Activated CD8-positive, alpha-beta T cell treated with anti-CD3 and anti-CD28 coated beads for 36 hours (primary cell): Measurements from ENCODE around the gene SLC38A9. TPM values are rescaled to one million over a fixed set of nuclear protein-coding genes. Genes with fewer than 3 reads are reported as not detected.

Source experiments
- ATAC-seq: fragments of 200-7000 bp; cut with Tn5 transposase; one replicate; pipeline ENCODE4 v1.10.0; 2021; ENCODE audit warnings: mild to moderate bottlenecking, moderate library complexity
- CTCF ChIA-PET: fragments of 350-600 bp; sonication (Branson Sonifier 250); formaldehyde crosslinking; loops from one replicate; lab custom pipeline; 2021; ENCODE audit warnings: antibody characterized with exemption; lab: Charles Lee
- POLR2A ChIA-PET: fragments of 350-600 bp; sonication (Branson Sonifier 250); formaldehyde crosslinking; loops from one replicate; lab custom pipeline; 2021; ENCODE audit warnings: antibody characterized with exemption; lab: Charles Lee
- DNase-seq: peaks from one replicate; pipeline ENCODE4 v3.0.0-alpha.2; 2020
- H3K27ac Mint-ChIP-seq: one replicate; pipeline ENCODE4 v1.8.0; 2021; ENCODE audit warnings: mild to moderate bottlenecking, mixed read lengths
- H3K27me3 Mint-ChIP-seq: one replicate; pipeline ENCODE4 v1.8.0; 2021; ENCODE audit warnings: mixed read lengths
- H3K36me3 Mint-ChIP-seq: one replicate; pipeline ENCODE4 v1.8.0; 2021; ENCODE audit warnings: low read depth, mixed read lengths
- H3K4me1 Mint-ChIP-seq: one replicate; pipeline ENCODE4 v1.8.0; 2021; ENCODE audit warnings: low read depth, mixed read lengths
- H3K4me3 Mint-ChIP-seq: one replicate; pipeline ENCODE4 v1.8.0; 2021; ENCODE audit warnings: mild to moderate bottlenecking, moderate library complexity, mixed read lengths
- H3K9me3 Mint-ChIP-seq: one replicate; pipeline ENCODE4 v1.8.0; 2021; ENCODE audit warnings: mixed read lengths
- CTCF ChIP-seq: fragments of 200-600 bp; IDR thresholded peaks from one replicate; pipeline ENCODE4 v1.8.0; 2022; ENCODE audit warnings: antibody characterized with exemption, mild to moderate bottlenecking
- intact Hi-C: fragments of 100-400 bp; cut with micrococcal nuclease; formaldehyde crosslinking; loops from one replicate; pipeline ENCODE4 v1.10.0; 2022
- total RNA-seq, 2 experiments: library from RNA; stranded (reverse); gene quantifications; one replicate each; pipeline ENCODE4 v1.2.3, GENCODE V29; 2021

The SLC38A9 gene
- total RNA-seq, 2 experiments from 2014 or later = 11.4 to 12.0 TPM

GRCh38 chr5:55708732-55709131 is 3.4 kb downstream of the SLC38A9 start:
- intact Hi-C loops = no loop called here
- Mint-ChIP-seq H3K36me3 (no peaks in the 10 kb centered on the region), H3K27me3 (no peaks in the 10 kb centered on the region), H3K27ac (no peak overlapping the region), H3K9me3 (no peaks in the 10 kb centered on the region), H3K4me3 (no peak overlapping the region), H3K4me1 (peaks cover 18% of the 10 kb centered on the region)
- ATAC-seq (no peak), DNase-seq (no peak)
- TF ChIP-seq CTCF = no peak
- POLR2A ChIA-PET = no interaction called here
- CTCF ChIA-PET = interaction anchor here (1.0 to 1.4 kb wide), 3 partner anchors 12 to 365 kb away, joined by 3 to 4 read pairs (median 3); no protein-coding TSS in a partner anchor

GRCh38 chr5:55706230-55706629 is 5.9 kb downstream of the SLC38A9 start:
- POLR2A ChIA-PET = no interaction called here
- TF ChIP-seq CTCF = no peak
- CTCF ChIA-PET = interaction anchor here (1.1 kb wide), 1 partner anchor 14 kb away, joined by 4 read pairs; no protein-coding TSS in a partner anchor
- Mint-ChIP-seq H3K4me3 (no peak overlapping the region), H3K9me3 (no peaks in the 10 kb centered on the region), H3K4me1 (peaks cover 15% of the 10 kb centered on the region), H3K36me3 (peaks cover 6% of the 10 kb centered on the region), H3K27me3 (no peaks in the 10 kb centered on the region), H3K27ac (no peak overlapping the region)
- DNase-seq = no peak
- no peak for ATAC-seq
- intact Hi-C loops = no loop called here

GRCh38 chr5:55702598-55703345 is 9.4 kb downstream of the SLC38A9 start:
- POLR2A ChIA-PET = no interaction called here

GRCh38 chr5:55701462-55702103 is 10.5 kb downstream of the SLC38A9 start:
- ATAC-seq (no peak), DNase-seq (no peak)
- POLR2A ChIA-PET = interaction anchor here (1.0 kb wide), 1 partner anchor 10 kb away, joined by 3 read pairs; no protein-coding TSS in a partner anchor
- Mint-ChIP-seq H3K36me3 (peaks cover 13% of the 10 kb centered on the region), H3K4me1 (peaks cover 7% of the 10 kb centered on the region), H3K9me3 (no peaks in the 10 kb centered on the region), H3K4me3 (no peak overlapping the region), H3K27me3 (no peaks in the 10 kb centered on the region), H3K27ac (no peak overlapping the region)
- TF ChIP-seq CTCF = no peak
- CTCF ChIA-PET = interaction anchor here (0.8 to 1.6 kb wide), 2 partner anchors 9 to 12 kb away, joined by 3 to 6 read pairs; no protein-coding TSS in a partner anchor
- intact Hi-C loops = no loop called here

More at GRCh38 chr5:55702598-55703345, 9.4 kb downstream of the SLC38A9 start:
- Mint-ChIP-seq H3K4me1 (peaks cover 7% of the 10 kb centered on the region), H3K27ac (no peak overlapping the region), H3K27me3 (no peaks in the 10 kb centered on the region), H3K9me3 (no peaks in the 10 kb centered on the region), H3K36me3 (peaks cover 6% of the 10 kb centered on the region), H3K4me3 (no peak overlapping the region)
- ATAC-seq = no peak
- DNase-seq = no peak
- intact Hi-C loops = no loop called here
- TF ChIP-seq CTCF = no peak
- CTCF ChIA-PET = interaction anchor here (1.5 kb wide), 1 partner anchor 11 kb away, joined by 3 read pairs; no protein-coding TSS in a partner anchor
